ENCODE results near the gene PRPF31. TPM values are rescaled to one million over a fixed set of nuclear protein-coding genes. Genes with fewer than 3 reads are reported as not detected.
A peak's percentile ranks its signal among the peaks of the same experiment; 100 is the strongest.
"Not testable (repeated sequence)": the region's sequence is repeated elsewhere in the genome, so short reads cannot be mapped to it uniquely, and the experiment has no call there.

Gene PRPF31
- total RNA-seq, 4 donors from 2014 or later = 53.6 to 66.7 (median 57.1) TPM

DNA sequence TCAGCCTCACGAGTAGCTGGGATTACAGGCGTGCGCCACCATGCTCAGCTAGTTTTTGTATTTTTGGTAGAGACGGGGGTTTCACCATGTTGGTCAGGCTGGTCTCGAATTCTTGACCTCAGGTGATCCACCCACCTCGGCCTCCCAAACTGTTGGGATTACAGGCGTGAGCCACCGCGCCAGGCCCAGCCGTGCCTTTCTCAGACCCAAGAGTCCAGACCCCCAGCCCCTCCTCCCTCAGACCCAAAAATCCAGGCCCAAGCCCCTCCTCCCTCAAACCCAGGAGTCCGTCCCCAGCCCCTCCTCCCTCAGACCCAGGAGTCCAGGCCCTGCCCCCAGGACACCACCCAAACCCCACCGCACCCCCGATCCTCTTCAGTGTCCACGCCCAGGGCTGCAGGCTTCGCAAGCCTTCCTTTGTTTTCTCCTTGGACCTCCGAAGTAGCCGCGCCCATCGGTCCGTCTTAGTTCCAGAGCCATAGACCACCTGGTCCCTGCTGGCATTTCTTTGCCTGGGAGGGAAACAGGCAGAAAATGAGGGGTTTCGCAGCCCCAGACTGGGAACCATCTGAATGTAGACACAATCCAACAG, 53.7 kb downstream of the PRPF31 start:
- no peaks in the 10 kb centered on the region for H3K9me3 ChIP-seq
- no peak overlapping the region for H3K27ac ChIP-seq
- 90% methylated on average over 21 of the region's 21 CpGs for WGBS, 2 donors
- TF ChIP-seq, protein P1, sequence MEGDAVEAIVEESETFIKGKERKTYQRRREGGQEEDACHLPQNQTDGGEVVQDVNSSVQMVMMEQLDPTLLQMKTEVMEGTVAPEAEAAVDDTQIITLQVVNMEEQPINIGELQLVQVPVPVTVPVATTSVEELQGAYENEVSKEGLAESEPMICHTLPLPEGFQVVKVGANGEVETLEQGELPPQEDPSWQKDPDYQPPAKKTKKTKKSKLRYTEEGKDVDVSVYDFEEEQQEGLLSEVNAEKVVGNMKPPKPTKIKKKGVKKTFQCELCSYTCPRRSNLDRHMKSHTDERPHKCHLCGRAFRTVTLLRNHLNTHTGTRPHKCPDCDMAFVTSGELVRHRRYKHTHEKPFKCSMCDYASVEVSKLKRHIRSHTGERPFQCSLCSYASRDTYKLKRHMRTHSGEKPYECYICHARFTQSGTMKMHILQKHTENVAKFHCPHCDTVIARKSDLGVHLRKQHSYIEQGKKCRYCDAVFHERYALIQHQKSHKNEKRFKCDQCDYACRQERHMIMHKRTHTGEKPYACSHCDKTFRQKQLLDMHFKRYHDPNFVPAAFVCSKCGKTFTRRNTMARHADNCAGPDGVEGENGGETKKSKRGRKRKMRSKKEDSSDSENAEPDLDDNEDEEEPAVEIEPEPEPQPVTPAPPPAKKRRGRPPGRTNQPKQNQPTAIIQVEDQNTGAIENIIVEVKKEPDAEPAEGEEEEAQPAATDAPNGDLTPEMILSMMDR (IDR thresholded peaks at IDR 0.05) = no peak
- no peak for TF ChIP-seq POLR2A (IDR thresholded peaks at IDR 0.05)
- H3K4me3 ChIP-seq (replicated peaks in 1 of 3) = no peak overlapping the region
- intact Hi-C loops (cut with DNase I) = loop anchor here (5.0 kb wide), 1 partner anchor 63 kb away; no protein-coding TSS in a partner anchor
- no peak for DNase-seq
- no peaks in the 10 kb centered on the region for H3K27me3 ChIP-seq
- H3K4me1 ChIP-seq = peaks cover 3 to 14% of the 10 kb centered on the region in 2 donors
- no peaks in the 10 kb centered on the region for H3K36me3 ChIP-seq

DNA sequence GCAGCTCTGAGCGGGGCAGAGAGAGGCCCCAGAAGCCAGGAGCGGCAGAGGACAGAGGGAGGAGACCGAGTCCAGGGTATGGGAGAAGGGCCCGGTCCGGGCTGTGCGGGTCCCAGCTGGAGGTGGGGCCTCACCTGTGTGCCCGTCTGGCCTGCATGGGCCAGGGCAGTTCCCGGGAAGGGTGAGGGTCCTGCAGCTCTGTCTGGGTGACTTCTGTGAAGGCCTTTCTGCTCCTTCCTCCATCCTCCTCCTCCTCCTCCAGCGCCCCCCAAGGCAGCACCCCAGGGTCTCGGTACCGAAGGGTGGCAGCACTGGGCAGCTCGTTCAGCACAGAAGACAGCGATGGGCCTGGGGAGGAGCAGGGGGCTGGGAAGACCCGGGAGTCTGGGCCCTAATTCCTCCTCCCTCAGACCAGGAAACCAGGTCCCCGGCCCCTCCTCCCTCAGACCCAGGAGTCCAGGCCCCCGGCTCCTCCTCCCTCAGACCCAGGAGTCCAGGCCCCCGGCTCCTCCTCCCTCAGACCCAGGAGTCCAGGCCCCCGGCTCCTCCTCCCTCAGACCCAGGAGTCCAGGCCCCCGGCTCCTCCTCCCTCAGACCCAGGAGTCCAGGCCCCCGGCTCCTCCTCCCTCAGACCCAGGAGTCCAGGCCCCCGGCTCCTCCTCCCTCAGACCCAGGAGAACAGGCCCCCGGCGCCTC, 56.3 kb downstream of the PRPF31 start:
- H3K27me3 ChIP-seq; H3K27ac ChIP-seq; H3K36me3 ChIP-seq; H3K9me3 ChIP-seq; intact Hi-C loops (cut with DNase I); H3K4me1 ChIP-seq; DNase-seq: not testable (repeated sequence)
- H3K4me3 ChIP-seq (replicated peaks in 1 of 3) = peak overlapping the region in 1 of 3 donors; percentile 31
- WGBS, 2 donors = 76 to 85% methylated on average over 8 to 11 of the region's 23 CpGs

DNA sequence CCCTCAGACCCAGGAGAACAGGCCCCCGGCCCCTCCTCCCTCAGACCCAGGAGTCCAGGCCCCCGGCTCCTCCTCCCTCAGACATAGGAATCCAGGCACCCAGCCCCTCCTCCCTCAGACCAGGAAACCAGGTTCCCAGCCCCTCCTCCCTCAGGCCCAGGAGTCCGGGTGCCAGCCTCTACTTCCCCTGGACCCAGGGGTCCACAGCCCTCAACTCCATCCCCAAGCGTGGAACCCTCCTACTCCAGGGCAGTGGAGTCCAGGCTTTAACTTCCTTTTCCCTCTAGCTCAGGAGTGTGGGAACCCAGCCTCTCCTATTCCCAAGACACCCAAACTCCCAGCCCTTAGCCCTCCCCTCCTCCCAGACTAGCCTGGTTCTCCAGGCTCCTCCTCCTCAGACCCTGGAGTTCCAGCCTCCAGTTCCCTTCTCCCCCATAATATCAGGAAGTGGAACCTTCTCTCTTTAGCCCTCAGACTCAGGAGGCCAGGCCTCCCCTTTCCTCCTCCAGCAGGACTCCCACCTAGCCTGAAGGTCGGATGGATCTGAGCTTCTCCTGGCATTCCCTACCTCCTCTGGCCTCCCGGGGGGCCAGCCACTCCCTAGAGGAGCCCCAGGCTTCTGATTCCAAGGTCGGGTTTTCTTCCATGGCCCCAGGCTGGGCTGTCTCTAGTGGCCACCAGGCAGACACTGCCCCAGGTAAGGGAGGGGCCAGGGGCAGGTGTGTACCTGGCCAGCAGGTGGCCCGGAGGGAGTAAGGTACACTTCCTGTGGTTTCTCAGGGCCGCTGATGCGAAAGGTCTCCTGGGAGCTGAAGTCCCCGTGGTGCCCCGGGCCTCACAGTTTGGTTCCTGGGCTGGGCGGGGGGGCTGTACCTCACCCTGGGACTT, 57.2 kb downstream of the PRPF31 start, which contains the start of gene TMC4:
Gene TMC4 (minus strand): TSS at position 690 of the 888 bp plus-strand sequence. CDS start 43 bp downstream, at position 647.
- intact Hi-C loops (cut with DNase I) = no loop called here
- 3 to 13% methylated on average over 5 of the region's 13 CpGs for WGBS, 2 donors
- no peaks in the 10 kb centered on the region for H3K27me3 ChIP-seq
- peaks cover 3 to 9% of the 10 kb centered on the region in 2 donors for H3K4me1 ChIP-seq
- H3K9me3 ChIP-seq = no peaks in the 10 kb centered on the region
- peak; percentile 85 for DNase-seq
- H3K27ac ChIP-seq = peak within 1 kb of the TSS; percentile 8 to 58 (median 45)
- H3K36me3 ChIP-seq = no peaks in the 10 kb centered on the region
- H3K4me3 ChIP-seq (replicated peaks in 1 of 3) = peak within 1 kb of the TSS in 2 of 3 donors; percentile 4 to 31
- TF ChIP-seq, protein P1 (IDR thresholded peaks at IDR 0.05) = peak; percentile 43 to 66 (median 60)
- peak in 1 of 2 donors; percentile 43 for TF ChIP-seq POLR2A (IDR thresholded peaks at IDR 0.05)

DNA sequence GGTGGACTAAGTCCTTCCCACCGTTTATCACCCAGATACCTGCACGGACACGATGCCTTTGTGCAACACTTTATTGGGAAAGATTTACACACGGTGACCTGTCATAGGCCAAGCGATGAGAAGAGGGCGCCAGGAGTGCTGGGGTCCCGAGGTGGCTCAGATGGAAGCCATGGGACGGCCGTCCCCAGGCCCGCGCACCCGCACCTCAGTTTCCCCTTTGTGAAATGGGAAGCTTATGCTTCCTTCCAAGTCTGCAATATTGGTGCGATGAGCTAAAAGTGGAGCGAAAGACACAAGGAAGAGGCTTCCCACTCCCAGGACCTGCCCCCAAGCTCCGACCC, 57.8 kb downstream of the PRPF31 start:
- 33 to 40% methylated on average over 8 to 15 of the region's 15 CpGs for WGBS, 2 donors
- Histone ChIP-seq H3K27me3 (no peaks in the 10 kb centered on the region), H3K27ac (peak overlapping the region in 2 of 3 donors; percentile 30 to 58), H3K4me1 (peaks cover 3 to 7% of the 10 kb centered on the region in 2 donors), H3K9me3 (no peaks in the 10 kb centered on the region), H3K4me3 (replicated peaks in 1 of 3) (peak overlapping the region in 1 of 3 donors; percentile 31), H3K36me3 (no peaks in the 10 kb centered on the region)
- intact Hi-C loops (cut with DNase I) = no loop called here
- no peak for DNase-seq
- no peak for TF ChIP-seq POLR2A (IDR thresholded peaks at IDR 0.05)
- TF ChIP-seq, protein P1 (IDR thresholded peaks at IDR 0.05) = no peak

DNA sequence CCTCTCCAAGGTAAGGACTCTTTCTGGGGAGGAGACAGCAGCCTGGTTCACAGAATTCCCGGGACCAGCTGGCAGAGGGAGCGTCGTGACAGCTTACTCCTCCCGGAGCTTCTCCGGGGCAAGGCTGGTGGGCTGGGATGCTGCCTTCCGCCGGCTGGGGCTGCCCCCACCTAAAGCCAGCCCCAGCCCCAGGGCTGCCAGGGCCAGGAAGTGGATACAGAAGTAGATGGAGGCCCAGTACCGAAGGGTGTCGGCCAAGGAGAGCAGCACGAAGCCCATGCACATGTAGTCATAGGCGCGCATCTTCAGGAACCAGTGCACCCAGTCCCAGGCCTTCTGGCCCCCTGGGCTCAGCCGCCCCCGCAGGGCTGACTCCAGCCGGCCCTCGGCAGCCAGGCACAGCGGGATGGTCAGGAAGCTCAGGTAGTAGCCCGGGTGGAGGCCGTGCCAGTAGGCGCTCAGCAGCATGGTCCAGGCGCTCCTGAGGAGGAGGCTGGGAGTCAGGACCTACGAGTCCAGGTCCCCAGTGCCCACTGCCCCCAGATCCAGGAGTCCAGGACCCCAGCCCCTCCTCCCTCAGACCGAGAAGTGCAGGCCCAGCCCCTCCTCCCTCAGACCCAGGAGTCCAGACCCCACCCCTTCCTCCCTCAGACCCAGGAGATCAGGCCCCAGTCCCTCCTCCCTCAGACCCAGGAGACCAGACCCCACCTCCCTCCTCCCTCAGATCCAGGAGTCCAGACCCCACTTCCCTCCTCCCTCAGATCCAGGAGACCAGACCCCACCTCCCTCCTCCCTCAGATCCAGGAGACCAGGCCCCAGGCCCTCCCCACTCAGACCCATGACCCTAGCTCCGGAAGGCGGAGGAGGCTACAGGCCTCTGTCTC, 58.6 kb downstream of the PRPF31 start:
- no peaks in the 10 kb centered on the region for H3K9me3 ChIP-seq
- H3K27ac ChIP-seq = no peak overlapping the region
- peaks cover 3 to 5% of the 10 kb centered on the region in 2 donors for H3K4me1 ChIP-seq
- TF ChIP-seq, protein P1 (IDR thresholded peaks at IDR 0.05) = no peak
- no peak for TF ChIP-seq POLR2A (IDR thresholded peaks at IDR 0.05)
- WGBS, 2 donors = 76 to 82% methylated on average over 12 to 23 of the region's 25 CpGs
- H3K4me3 ChIP-seq (replicated peaks in 1 of 3) = no peak overlapping the region
- intact Hi-C loops (cut with DNase I) = no loop called here
- DNase-seq = no peak
- no peaks in the 10 kb centered on the region for H3K27me3 ChIP-seq
- no peaks in the 10 kb centered on the region for H3K36me3 ChIP-seq

All from thyroid gland (tissue), 4 donors.